H1 (cell line): ENCODE measurements around the gene DECR2. TPM values are rescaled to one million over a fixed set of nuclear protein-coding genes. Genes with fewer than 3 reads are reported as not detected.

Experiments used
- CTCF ChIA-PET: fragments of 300-600 bp; sonication (Branson Sonifier 250); formaldehyde crosslinking; loops from one replicate; lab custom pipeline; 2021; ENCODE audit not compliant: partially characterized antibody; lab: Charles Lee
- POLR2A ChIA-PET: fragments of 300-600 bp; sonication (Branson Sonifier 250); formaldehyde crosslinking; loops from one replicate; lab custom pipeline; 2021; ENCODE audit warnings: inconsistent platforms; ENCODE audit not compliant: partially characterized antibody; lab: Charles Lee
- DNase-seq, 2 experiments: peaks; one replicate each; pipeline versions ENCODE4 v3.0.0 to v3.0.0-alpha.2; 2010 to 2022; ENCODE audit warnings: low spot score in 2 of 2, low read depth in 1 of 2, mixed read lengths in 1 of 2
- FAIRE-seq: peaks from 2 replicates; lab custom pipeline; 2011; peaks lifted over from hg19 to GRCh38; lab: Jason Lieb, UNC
- H2AFZ ChIP-seq: 2 replicates; pipeline ENCODE4 v1.8.1; 2012; ENCODE audit warnings: low read length, inconsistent platforms
- H2AK5ac ChIP-seq: 2 replicates; pipeline ENCODE4 v1.6.1; 2013; ENCODE audit warnings: low read depth, low read length
- H2BK120ac ChIP-seq: replicated peaks from 2 replicates; pipeline ENCODE3; 2013; ENCODE audit warnings: low read depth, low read length, inconsistent platforms
- H2BK12ac ChIP-seq: 2 replicates; pipeline ENCODE4 v1.6.1; 2013; ENCODE audit warnings: low read depth, low read length
- H2BK15ac ChIP-seq: 2 replicates; pipeline ENCODE4 v1.6.1; 2013; ENCODE audit warnings: low read length
- H2BK20ac ChIP-seq: 2 replicates; pipeline ENCODE4 v1.6.1; 2013; ENCODE audit warnings: low read length
- H2BK5ac ChIP-seq: 2 replicates; pipeline ENCODE4 v1.6.1; 2013; ENCODE audit warnings: low read depth, low read length
- H3K14ac ChIP-seq: 2 replicates; pipeline ENCODE4 v1.6.1; 2013; ENCODE audit warnings: inconsistent platforms; ENCODE audit not compliant: insufficient read length
- H3K18ac ChIP-seq: 2 replicates; pipeline ENCODE4 v1.6.1; 2013; ENCODE audit warnings: low read length; ENCODE audit errors: extremely low read depth
- H3K23ac ChIP-seq: 2 replicates; pipeline ENCODE4 v1.6.1; 2013; ENCODE audit warnings: inconsistent platforms; ENCODE audit not compliant: insufficient read length
- H3K23me2 ChIP-seq: 2 replicates; pipeline ENCODE4 v1.6.1; 2013; ENCODE audit warnings: low read depth, low read length
- H3K27ac ChIP-seq: 2 replicates; pipeline ENCODE4 v1.6.1; 2011; ENCODE audit warnings: low read depth, low read length, inconsistent platforms
- H3K27me3 ChIP-seq, 4 experiments: replicated peaks in 1 of 4; 1 replicate in 1 of 4; 2 replicates in 3 of 4; pipeline versions ENCODE4 v1.6.1 to v1.8.1; 2011 to 2013; ENCODE audit warnings: low read length in 3 of 4, mild to moderate bottlenecking in 3 of 4, inconsistent platforms in 2 of 4, mixed read lengths in 2 of 4, moderate library complexity in 1 of 4; ENCODE audit not compliant: control insufficient read depth in 3 of 4, insufficient read depth in 3 of 4; ENCODE audit errors: extremely low read depth in 1 of 4
- H3K36me3 ChIP-seq, 4 experiments: 2 replicates each; pipeline versions ENCODE4 v1.6.1 to v1.8.1; 2011 to 2013; ENCODE audit warnings: mild to moderate bottlenecking in 4 of 4, low read length in 3 of 4, moderate library complexity in 2 of 4, control low read depth in 1 of 4, inconsistent platforms in 1 of 4; ENCODE audit not compliant: insufficient read depth in 4 of 4, control insufficient read depth in 2 of 4
- H3K4ac ChIP-seq: replicated peaks from 2 replicates; pipeline ENCODE3; 2013; ENCODE audit warnings: low read length, low read depth, mixed read lengths, inconsistent platforms; ENCODE audit not compliant: insufficient read length
- H3K4me1 ChIP-seq, 4 experiments: replicated peaks in 1 of 4; 1 replicate in 1 of 4; 2 replicates in 3 of 4; pipeline versions ENCODE4 v1.6.1 to v1.8.1; 2011 to 2013; ENCODE audit warnings: low read length in 3 of 4, inconsistent platforms in 2 of 4, mixed read lengths in 1 of 4; ENCODE audit not compliant: insufficient read depth in 4 of 4, control insufficient read depth in 3 of 4
- H3K4me2 ChIP-seq, 2 experiments: 2 replicates each; pipeline versions ENCODE4 v1.6.1 to v1.8.1; 2011 to 2013; ENCODE audit warnings: low read depth in 2 of 2, low read length in 2 of 2, control low read depth in 1 of 2, inconsistent platforms in 1 of 2, mild to moderate bottlenecking in 1 of 2; ENCODE audit not compliant: insufficient read depth in 1 of 2
- H3K4me3 ChIP-seq, 4 experiments: fragments of 200-600, 300-600 bp in 1 of 4; sonication (generic), shearing (Covaris generic), sonication (Bioruptor Twin) in 1 of 4; 2 replicates each; pipeline versions ENCODE4 v1.5.1 to v1.8.1; 2011 to 2016; ENCODE audit warnings: low read length in 4 of 4, low read depth in 3 of 4, control low read depth in 2 of 4, inconsistent platforms in 2 of 4, mild to moderate bottlenecking in 2 of 4, mixed read lengths in 1 of 4, moderate library complexity in 1 of 4; ENCODE audit not compliant: insufficient read depth in 2 of 4; ENCODE audit errors: extremely low read depth in 1 of 4
- H3K56ac ChIP-seq: replicated peaks from 2 replicates; pipeline ENCODE3; 2013; ENCODE audit warnings: low read depth, mild to moderate bottlenecking, mixed read lengths, low read length, inconsistent platforms; ENCODE audit not compliant: insufficient read length
- H3K79me1 ChIP-seq: 2 replicates; pipeline ENCODE4 v1.6.1; 2013; ENCODE audit warnings: low read depth, low read length, control low read depth
- H3K79me2 ChIP-seq, 2 experiments: 2 replicates each; pipeline versions ENCODE4 v1.6.1 to v1.8.1; 2012 to 2013; ENCODE audit warnings: low read length in 2 of 2, mild to moderate bottlenecking in 2 of 2, inconsistent platforms in 1 of 2; ENCODE audit not compliant: insufficient read depth in 2 of 2, control insufficient read depth in 1 of 2
- H3K9ac ChIP-seq, 4 experiments: replicated peaks in 1 of 4; 1 replicate in 1 of 4; 2 replicates in 3 of 4; pipeline versions ENCODE4 v1.6.1 to v1.8.1; 2011 to 2013; ENCODE audit warnings: low read depth in 3 of 4, low read length in 3 of 4, control low read depth in 2 of 4, mild to moderate bottlenecking in 2 of 4, moderate library complexity in 2 of 4, inconsistent platforms in 1 of 4; ENCODE audit errors: extremely low read depth in 1 of 4
- H3K9me3 ChIP-seq, 2 experiments: 2 replicates each; pipeline versions ENCODE4 v1.6.1 to v1.8.1; 2012 to 2013; ENCODE audit warnings: mild to moderate bottlenecking in 2 of 2, moderate library complexity in 2 of 2, control low read depth in 1 of 2, inconsistent platforms in 1 of 2, low read depth in 1 of 2, low read length in 1 of 2, mixed read lengths in 1 of 2; ENCODE audit not compliant: insufficient read depth in 2 of 2
- H4K20me1 ChIP-seq, 2 experiments: replicated peaks in 1 of 2; 2 replicates each; pipeline versions ENCODE3 to v1.8.1; 2011 to 2013; ENCODE audit warnings: inconsistent platforms in 2 of 2, low read length in 2 of 2, mild to moderate bottlenecking in 1 of 2; ENCODE audit not compliant: insufficient read depth in 2 of 2, control insufficient read depth in 1 of 2
- H4K5ac ChIP-seq: 2 replicates; pipeline ENCODE4 v1.6.1; 2013; ENCODE audit warnings: low read length, low read depth, mixed read lengths, inconsistent platforms; ENCODE audit not compliant: insufficient read length
- H4K8ac ChIP-seq: 2 replicates; pipeline ENCODE4 v1.8.0; 2013; ENCODE audit warnings: mild to moderate bottlenecking, moderate library complexity, low read length, inconsistent platforms; ENCODE audit not compliant: insufficient read depth; ENCODE audit errors: extremely low read depth
- H4K91ac ChIP-seq: replicated peaks from 2 replicates; pipeline ENCODE3; 2013; ENCODE audit warnings: low read length, mixed read lengths, inconsistent platforms; ENCODE audit not compliant: insufficient read length
- CBX8 ChIP-seq: fragments of 300-800, 300-1000 bp; sonication (generic); IDR thresholded peaks from 2 replicates; pipeline ENCODE4 v1.7.1; 2016; ENCODE audit warnings: low read depth, low read length, borderline replicate concordance
- CREB1 ChIP-seq: IDR thresholded peaks from 2 replicates; pipeline ENCODE4 v1.6.1; 2012; ENCODE audit warnings: inconsistent platforms
- CTCF ChIP-seq, 3 experiments: IDR thresholded peaks; 1 replicate in 2 of 3; 2 replicates in 1 of 3; pipeline versions ENCODE4 v1.5.1 to v1.6.1; 2011; ENCODE audit warnings: low read length in 3 of 3, mild to moderate bottlenecking in 3 of 3, inconsistent platforms in 2 of 3, low read depth in 1 of 3, moderate library complexity in 1 of 3; ENCODE audit not compliant: insufficient read depth in 1 of 3; ENCODE audit errors: control extremely low read depth in 1 of 3
- JUND ChIP-seq: IDR thresholded peaks from 2 replicates; pipeline ENCODE4 v1.6.1; 2011; ENCODE audit warnings: mild to moderate bottlenecking, improper control_type of control experiment, low read length
- KDM4A ChIP-seq: IDR thresholded peaks from one replicate; pipeline ENCODE4 v1.7.1; 2012; ENCODE audit warnings: low read depth, mild to moderate bottlenecking, moderate library complexity, low read length, inconsistent platforms; ENCODE audit not compliant: severe bottlenecking
- PHF8 ChIP-seq: fragments of 200-600 bp; sonication (generic); conservative IDR thresholded peaks from 2 replicates; pipeline ENCODE4 v1.7.1; 2012; ENCODE audit warnings: low read depth, mild to moderate bottlenecking, inconsistent platforms, low read length, moderate library complexity
- RAD21 ChIP-seq, 2 experiments: IDR thresholded peaks in 1 of 2; conservative IDR thresholded peaks in 1 of 2; 2 replicates each; pipeline ENCODE4 v1.6.1; 2011; ENCODE audit warnings: low read depth in 2 of 2, low read length in 2 of 2, improper control_type of control experiment in 1 of 2, inconsistent platforms in 1 of 2, mild to moderate bottlenecking in 1 of 2, moderate library complexity in 1 of 2
- RFX5 ChIP-seq: IDR thresholded peaks from 2 replicates; pipeline ENCODE4 v1.6.1; 2011; ENCODE audit warnings: low read depth, low read length, improper control_type of control experiment, borderline replicate concordance
- SAP30 ChIP-seq: fragments of 300-600 bp; sonication (generic); IDR thresholded peaks from 2 replicates; pipeline ENCODE4 v1.7.1; 2012; ENCODE audit warnings: low read length, moderate library complexity, mild to moderate bottlenecking, inconsistent platforms; ENCODE audit not compliant: insufficient read depth, insufficient replicate concordance
- SP2 ChIP-seq: IDR thresholded peaks from 2 replicates; pipeline ENCODE4 v1.6.1; 2012; ENCODE audit warnings: mild to moderate bottlenecking, low read length, inconsistent platforms
- WGBS, 2 experiments: shearing (Covaris generic) in 1 of 2; methylation state at CpG; one replicate each; pipeline versions ENCODE4 v1.1.6 to v1.1.7; 2013 to 2015; ENCODE audit warnings: low lambda C conversion rate in 2 of 2, mixed read lengths in 2 of 2, inconsistent platforms in 1 of 2, low coverage in 1 of 2, missing lambda C conversion rate in 1 of 2; ENCODE audit not compliant: insufficient replicate concordance in 2 of 2, insufficient coverage in 1 of 2, insufficient read length in 1 of 2; ENCODE audit errors: extremely low coverage in 1 of 2, missing lambda C conversion rate in 1 of 2; 5-methylcytosine and 5-hydroxymethylcytosine counted together
- polyA plus RNA-seq, 7 experiments: library from polyadenylated mRNA; depleted of rRNA in 3 of 7; stranded (reverse) in 5 of 7; unstranded in 2 of 7; fragments of >200 nt in 5 of 7; fragments of 200-250 nt in 2 of 7; gene quantifications; 1 replicate in 5 of 7; 2 replicates in 1 of 7; 4 replicates in 1 of 7; pipeline versions ENCODE4 v1.2.1 to v1.2.3, GENCODE V29; 2011 to 2013; ENCODE audit warnings: missing spikeins in 2 of 7, mixed read lengths in 2 of 7
- total RNA-seq: library from RNA; stranded (reverse); fragmentation: NEBNext Ultra II Directional; extraction: Animal tissue kit (Norgen Biotek cat#: 25700); gene quantifications from 2 replicates; pipeline ENCODE4 v1.2.1, GENCODE V29; 2021

Gene DECR2
- total and polyA plus RNA-seq, 2 of the 8 experiments (the other 6 are each of a cell fraction or from before 2014, with no cell fraction given): 28.2 to 39.9 TPM

GRCh38 chr16:425740-426114 is 24.0 kb downstream of the DECR2 start:
- Histone ChIP-seq H3K4ac (no peak overlapping the region), H3K18ac (no peak overlapping the region), H2BK120ac (no peak overlapping the region), H3K79me1 (peaks cover 4% of the 10 kb centered on the region), H2AK5ac (no peak overlapping the region), H3K4me1 (peaks cover 0 to 15% (median 7%) of the 10 kb centered on the region in 4 experiments; a peak in 4 of 7 replicates), H3K27me3 (peaks cover 11 to 33% (median 24%) of the 10 kb centered on the region in 4 experiments), H4K5ac (no peak overlapping the region), H3K4me2 (peak overlapping the region; percentile 86 to 99; a peak in 2 of 4 replicates), H4K8ac (no peak overlapping the region), H3K23ac (no peak overlapping the region), H4K91ac (no peak overlapping the region), H3K14ac (no peak overlapping the region), H3K27ac (no peak overlapping the region), H4K20me1 (peaks cover 4 to 15% of the 10 kb centered on the region in 2 experiments), H2BK20ac (no peak overlapping the region), H3K79me2 (peaks cover 0 to 32% of the 10 kb centered on the region in 2 experiments; a peak in 2 of 4 replicates), H3K23me2 (peaks cover 13% of the 10 kb centered on the region; the same call in 1 of the 2 replicates), H2AFZ (no peak overlapping the region), H2BK5ac (no peak overlapping the region), H3K9ac (peak overlapping the region in 3 of 4 experiments; percentile 62 to 75 (median 71); a peak in 3 of 7 replicates), H3K4me3 (peak overlapping the region in 3 of 4 experiments; percentile 60 to 97 (median 68); a peak in 5 of 8 replicates), H3K36me3 (no peaks in the 10 kb centered on the region), H3K9me3 (no peaks in the 10 kb centered on the region), H2BK15ac (no peak overlapping the region), H3K56ac (no peak overlapping the region), H2BK12ac (no peak overlapping the region)
- POLR2A ChIA-PET: interaction anchor here (0.9 to 2.3 kb wide), 11 partner anchors 11 to 133 kb away, joined by 3 to 6 read pairs (median 4); partner anchors contain the start of gene DECR2
- 1% methylated on average over 41 of the region's 63 CpGs; no CpG with 5 or more reads in 1 of the 2 experiments for WGBS, 2 experiments
- CTCF ChIA-PET: interaction anchor here (0.8 to 2.9 kb wide), 7 partner anchors 11 to 185 kb away, joined by 3 to 9 read pairs (median 4); no protein-coding TSS in a partner anchor
- DNase-seq (no peak), FAIRE-seq (no peak)
- TF ChIP-seq PHF8: no peak; the same call in 1 of the 2 replicates
- no peak for TF ChIP-seq JUND
- no peak for TF ChIP-seq KDM4A
- no peak for TF ChIP-seq CREB1
- TF ChIP-seq CTCF (IDR thresholded peaks at IDR 0.05; ENCODE audit: control extremely low read depth in 1 of 3, insufficient read depth in 1 of 3, low read depth in 1 of 3, low read length in 3 of 3): no peak
- TF ChIP-seq CBX8: no peak
- TF ChIP-seq RFX5: no peak
- TF ChIP-seq SP2: no peak
- no peak for TF ChIP-seq SAP30
- no peak for TF ChIP-seq RAD21 (IDR thresholded peaks at IDR 0.05 in 1 of 2, conservative IDR thresholded peaks at IDR 0.05 in 1 of 2; ENCODE audit: low read depth in 2 of 2, low read length in 2 of 2)
